ENCODE results near the gene LYZL1.
"Not testable (repeated sequence)": the region's sequence is repeated elsewhere in the genome, so short reads cannot be mapped to it uniquely, and the experiment has no call there.

Gene LYZL1
- long read RNA-seq, donor 1: 0 reads
- long read RNA-seq, donor 2: 0 reads
- long read RNA-seq, donor 3: 0 reads
- long read RNA-seq, donor 4: 0 reads
- long read RNA-seq, donor 5: 0 reads
- long read RNA-seq, donor 6: 0 reads
- long read RNA-seq, donor 7: 0 reads
- long read RNA-seq, donor 8: 0 reads

DNA sequence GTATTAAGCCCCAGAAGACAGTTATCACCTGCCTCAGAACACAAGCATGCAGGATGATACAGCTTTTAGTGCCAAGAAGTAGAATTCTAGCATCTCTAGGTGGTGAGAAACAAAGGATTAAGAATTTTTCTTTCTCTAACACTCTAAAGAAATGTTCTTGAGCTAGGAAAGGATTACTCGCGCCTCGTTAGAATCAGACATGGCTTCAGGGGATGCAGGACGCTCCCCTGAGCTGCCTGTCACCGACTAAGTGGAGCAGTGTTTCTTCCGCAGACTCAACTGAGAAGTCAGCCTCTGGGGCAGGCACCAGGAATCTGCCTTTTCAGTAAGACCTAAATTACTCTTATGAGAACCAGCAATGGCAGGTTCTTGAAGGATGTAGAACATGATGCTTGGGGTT is at the start of gene LYZL1:
Gene LYZL1 (plus strand): TSS at position 165 of the 400 bp plus-strand sequence. CDS start 2,798 bp downstream, outside the sequence.
- not testable (repeated sequence) for DNase-seq

DNA sequence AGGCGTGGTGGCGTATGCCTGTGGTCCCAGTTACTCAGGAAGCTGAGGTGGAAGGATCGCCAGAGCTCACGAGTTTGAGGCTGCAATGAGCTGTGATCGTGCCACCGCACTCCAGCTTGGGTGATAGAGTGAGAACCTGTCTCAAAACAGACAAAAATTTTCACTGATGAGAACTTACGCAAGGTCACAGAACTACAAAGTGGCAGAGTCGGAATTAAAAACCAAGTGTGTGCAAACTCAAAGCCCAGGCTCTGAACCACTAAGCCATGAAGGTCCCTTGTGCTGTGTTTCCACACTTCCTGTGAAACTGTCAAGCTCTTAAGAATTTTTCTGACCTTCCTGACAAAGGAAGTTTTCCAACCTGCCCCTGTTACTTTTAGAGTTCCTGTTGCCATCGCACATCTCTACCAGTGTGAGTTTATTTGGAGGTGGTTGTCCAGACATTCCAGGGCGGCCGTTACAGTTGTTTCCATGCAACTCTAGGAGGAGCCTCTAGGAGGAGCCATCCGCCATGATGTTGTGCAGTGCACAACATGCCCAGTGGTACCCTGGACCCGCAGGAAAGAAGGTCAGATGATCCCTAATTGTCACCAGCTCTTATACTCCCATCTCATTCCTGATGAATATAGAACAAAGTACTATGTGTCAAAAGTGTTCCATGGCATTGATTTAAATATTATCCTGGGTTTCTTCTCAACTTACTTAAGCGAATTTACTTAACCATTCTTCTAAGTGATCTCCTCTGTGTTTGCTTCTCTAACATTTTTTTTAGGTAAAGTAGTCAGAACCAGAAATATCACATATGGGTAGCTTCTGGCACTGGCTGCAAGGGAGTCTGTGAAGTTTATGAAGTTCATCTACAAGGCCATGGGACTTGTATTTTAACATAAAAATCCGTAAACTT is 49.0 kb upstream of the LYZL1 start:
- no peak for DNase-seq

DNA sequence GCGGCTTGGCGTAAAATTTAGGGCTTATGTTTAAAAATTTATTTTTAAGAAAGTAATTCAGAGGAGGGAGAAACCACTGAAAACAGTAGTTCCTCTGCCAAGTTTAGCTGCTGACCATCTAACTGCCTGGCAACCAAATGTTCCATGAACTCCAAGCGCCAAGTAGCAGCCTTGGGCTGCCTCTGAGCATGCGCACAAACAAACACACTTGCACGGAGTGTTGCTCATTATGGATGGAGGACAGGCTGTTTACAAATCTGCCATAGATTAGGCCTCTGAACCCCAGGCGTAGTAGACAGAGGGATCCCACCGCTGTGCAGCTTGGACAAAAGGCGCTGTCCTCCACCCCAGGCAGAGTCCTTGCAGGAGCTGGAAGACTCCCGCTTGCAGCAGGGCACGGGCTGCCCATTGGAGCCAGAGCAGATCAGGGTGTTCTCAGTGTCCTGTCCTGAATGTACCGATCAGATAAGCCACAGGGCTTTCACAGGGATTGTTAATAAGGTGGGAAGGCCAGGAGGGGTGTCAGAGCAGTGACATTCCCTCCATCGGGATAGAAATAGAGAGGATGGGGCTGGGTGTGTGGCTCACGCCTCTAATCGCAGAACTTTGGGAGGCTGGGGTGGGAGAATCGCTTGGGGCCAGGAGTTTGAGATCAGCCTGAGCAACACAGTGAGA is 47.7 kb upstream of the LYZL1 start:
- no peak for DNase-seq

DNA sequence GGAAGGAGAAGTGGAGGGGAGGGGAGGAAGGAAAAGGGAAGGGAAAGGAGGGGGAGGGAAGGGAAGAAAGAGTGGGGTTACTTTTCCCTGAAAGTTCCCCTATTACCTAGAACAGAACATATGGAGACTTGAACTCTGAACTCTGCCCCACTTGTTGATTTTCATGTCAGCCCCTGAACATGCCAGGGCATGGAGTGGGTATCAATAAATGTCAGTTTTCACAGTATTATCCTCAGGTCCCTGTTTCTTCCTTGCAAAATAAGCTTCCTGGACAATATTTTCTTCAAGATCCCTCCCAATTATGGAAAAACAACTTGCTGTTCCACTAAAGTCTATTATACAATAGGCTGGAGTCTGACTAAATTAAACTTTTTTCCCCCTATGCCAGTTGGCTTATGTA is 46.9 kb upstream of the LYZL1 start:
- DNase-seq: no peak

DNA sequence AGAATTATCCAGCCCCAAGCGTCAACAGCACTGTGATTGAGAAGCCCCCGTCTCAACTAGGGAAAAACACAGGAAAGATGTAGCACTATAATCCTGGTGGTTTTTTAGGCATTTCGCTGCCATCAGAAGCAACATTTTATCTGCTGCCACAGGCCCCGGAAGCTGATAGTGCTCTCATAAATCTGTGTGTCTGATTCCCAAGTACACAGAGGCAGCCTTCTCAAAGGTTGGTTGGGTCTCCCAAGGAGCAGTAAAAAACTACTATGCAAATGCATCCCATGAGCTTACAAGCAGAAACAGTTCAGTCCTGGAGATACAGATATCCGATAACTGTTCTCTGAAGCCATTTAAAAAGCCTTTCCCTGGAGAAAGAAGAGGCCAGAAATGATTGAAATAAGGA is 45.8 kb upstream of the LYZL1 start:
- no peak for DNase-seq

DNA sequence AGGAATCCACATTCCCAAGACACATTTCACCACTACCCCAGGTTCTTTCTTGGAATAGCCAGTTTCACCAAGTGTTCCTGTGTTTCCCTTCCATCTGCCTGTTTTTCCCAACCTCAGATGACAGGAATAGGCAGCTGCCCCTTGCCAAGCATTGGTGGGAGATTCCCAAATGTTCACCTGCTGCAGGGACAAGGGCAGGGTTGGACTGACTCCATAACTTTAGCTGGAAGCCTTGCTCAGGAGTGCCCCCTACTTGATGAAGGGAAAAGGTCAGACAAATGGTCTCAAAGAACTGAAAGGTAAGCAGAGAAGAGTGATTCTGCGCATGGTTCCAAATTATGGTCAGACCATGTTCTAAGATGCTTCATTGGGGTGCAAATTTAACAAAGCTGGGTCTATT is 45.1 kb upstream of the LYZL1 start:
- DNase-seq: no peak

DNA sequence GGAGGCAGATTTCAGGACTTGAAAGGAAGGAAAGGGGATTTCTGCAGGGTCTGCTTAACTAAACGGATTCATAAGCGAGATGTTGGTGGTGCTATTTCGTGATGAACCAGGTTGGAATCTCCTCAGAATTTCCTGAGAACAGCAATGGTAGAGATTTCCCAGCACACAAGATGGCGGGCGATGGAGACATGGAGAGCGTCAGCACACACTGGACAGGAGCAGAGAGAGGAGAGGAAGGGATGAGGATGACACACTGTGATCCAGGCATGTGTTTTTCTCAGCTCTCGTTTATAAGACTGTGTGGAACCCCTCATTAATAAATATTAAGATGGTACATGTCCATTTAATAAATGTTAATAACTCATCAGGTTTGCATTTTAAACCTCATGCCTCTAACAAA is 43.9 kb upstream of the LYZL1 start:
- DNase-seq: no peak

DNA sequence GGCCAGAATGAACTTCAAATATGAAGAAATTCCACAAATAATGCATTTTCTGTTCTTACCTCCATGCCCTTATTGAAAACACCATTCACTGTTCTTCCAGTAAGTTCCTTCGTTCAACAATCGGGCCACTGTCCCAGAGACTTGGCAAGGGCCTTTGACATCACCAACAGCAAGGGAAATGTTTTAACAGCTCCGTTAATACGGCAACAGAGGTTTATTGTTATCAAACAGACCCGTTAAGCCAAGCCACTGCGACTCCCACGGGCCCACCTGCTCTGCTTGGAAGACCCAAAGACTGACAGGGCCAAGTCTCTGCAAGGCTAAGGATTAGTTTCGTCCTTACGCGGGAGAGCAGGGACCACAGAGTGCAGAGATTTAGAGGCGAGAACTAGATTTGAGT is 43.4 kb upstream of the LYZL1 start:
- no peak for DNase-seq

DNA sequence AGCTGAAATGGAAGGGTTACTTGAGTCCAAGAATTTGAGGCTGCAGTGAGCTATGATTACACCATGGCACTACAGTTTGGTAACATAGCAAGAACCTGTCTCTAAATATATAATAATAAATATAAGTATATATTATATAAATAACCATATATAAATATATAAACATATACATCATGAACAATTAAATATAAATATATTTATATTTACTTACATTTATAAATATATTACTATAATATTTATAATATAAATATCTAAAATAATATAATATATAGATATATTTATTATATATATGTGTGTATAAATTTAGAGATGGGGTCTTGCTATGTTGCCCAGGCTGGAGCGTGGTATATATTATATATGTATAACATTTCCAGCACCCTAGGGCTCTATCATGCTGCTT is 42.4 kb upstream of the LYZL1 start:
- no peak for DNase-seq

DNA sequence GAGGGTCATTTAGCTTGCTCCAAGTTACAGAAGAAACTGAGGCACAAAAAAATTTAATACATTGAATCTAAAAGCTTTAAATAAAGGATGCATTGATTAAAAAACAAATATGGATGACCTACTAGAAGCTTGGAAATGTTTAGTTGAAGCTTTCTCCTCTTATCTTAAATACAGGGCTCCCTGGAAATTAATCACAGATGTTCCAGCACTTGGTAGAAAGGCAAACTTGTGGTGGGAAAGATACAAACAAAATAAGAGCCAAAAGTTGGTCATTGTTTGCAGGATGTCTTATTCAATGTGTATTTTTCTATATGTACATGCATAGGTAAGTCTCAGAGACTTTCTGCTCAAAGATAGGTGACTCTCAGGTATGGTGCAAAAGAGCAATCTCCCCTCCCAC is 40.7 kb upstream of the LYZL1 start:
- DNase-seq: no peak

DNA sequence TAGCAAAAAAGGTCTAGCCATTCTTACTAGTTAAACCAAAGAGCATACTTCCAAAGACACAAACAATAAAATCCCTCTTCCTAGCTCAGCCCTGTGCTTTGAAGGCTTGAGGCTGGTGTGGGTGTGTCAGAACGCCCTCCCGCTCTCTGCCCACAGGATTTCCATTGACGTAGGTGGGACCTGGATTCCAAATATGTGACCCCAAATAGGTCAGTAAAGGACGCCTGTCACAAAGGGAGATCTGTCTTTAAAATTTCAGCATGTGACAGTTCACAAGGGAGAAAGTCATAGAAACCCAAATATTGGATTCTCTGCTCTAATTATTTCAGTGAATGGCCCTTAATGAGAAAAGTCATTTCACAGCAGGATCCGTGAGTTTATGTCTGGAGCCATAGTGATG is 39.9 kb upstream of the LYZL1 start:
- no peak for DNase-seq

DNA sequence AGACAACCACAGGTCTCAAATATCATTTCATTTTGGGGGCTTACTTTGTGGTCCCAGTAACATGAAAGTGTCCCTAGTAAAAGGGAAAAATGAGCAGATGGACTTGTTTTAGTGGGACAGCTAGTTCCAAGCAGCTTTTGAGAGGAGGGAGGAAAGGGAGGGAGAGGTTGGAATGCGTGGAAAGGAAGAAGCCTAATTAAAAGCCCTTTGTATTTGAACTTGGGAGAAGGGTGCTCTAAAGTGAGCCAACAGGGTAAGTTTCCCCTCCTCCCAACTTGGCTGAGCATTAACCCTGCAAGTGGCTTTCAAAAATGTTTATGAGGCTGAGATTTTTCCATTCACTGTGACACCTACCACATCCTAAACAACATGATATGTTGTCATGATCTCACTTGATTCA is 38.8 kb upstream of the LYZL1 start:
- DNase-seq: no peak

DNA sequence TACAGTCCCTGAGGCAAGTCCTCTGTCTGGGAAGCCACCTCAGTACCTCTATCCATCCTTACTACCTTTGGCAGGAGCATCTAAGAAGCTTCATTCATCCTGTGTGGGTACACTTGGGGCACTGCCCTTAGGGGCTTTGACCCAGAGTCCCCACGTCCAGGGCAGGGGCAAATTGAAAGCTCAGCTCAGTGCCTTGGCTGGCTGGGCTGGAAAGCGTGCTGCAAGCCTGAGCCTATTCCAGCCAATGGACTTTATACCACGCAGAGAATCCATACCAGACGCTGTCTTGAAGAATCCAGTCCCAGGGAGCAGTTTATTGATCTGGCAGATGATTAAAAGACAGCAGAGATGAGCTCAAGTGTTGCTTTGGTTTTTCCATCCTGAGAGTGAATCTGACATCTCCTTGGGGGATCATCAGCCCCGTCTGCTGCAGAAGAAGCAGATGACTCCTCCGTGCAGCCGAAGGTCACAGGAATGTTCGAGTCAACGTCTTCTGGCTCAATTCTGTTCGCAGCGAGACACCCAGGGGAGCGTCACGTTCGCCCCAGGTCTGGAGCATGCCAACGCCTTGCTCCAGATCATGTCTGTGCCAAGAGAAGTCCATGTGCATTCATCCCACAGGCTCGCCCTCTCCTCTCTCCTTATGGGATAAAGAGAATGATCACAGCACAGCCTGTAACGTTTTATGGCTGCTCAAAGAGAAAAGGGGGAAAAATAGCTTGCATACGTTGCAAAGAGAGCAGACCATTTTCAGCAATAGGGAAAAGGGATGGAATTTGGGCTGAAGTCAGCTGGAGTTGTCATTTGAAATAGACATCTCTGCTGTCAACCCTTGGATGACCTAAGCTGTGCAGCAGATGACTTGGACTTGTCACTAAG is 35.8 kb upstream of the LYZL1 start:
- no peak for DNase-seq

DNA sequence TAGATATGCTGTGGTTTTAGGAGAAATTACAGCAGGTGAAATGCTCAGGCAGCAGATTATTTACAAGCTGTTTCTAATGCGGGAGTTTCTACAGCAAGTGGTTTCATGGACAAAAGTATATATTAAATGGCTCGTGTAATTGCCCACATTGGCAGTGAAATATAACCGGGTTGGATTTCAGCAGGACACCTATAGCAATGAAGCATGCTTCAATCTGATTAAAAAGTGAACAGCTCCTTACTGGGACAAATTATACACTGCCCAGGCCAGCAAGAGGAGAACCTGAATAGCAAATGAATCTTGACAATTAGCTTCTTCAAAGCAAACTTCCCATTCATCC is 35.2 kb upstream of the LYZL1 start:
- no peak for DNase-seq

DNA sequence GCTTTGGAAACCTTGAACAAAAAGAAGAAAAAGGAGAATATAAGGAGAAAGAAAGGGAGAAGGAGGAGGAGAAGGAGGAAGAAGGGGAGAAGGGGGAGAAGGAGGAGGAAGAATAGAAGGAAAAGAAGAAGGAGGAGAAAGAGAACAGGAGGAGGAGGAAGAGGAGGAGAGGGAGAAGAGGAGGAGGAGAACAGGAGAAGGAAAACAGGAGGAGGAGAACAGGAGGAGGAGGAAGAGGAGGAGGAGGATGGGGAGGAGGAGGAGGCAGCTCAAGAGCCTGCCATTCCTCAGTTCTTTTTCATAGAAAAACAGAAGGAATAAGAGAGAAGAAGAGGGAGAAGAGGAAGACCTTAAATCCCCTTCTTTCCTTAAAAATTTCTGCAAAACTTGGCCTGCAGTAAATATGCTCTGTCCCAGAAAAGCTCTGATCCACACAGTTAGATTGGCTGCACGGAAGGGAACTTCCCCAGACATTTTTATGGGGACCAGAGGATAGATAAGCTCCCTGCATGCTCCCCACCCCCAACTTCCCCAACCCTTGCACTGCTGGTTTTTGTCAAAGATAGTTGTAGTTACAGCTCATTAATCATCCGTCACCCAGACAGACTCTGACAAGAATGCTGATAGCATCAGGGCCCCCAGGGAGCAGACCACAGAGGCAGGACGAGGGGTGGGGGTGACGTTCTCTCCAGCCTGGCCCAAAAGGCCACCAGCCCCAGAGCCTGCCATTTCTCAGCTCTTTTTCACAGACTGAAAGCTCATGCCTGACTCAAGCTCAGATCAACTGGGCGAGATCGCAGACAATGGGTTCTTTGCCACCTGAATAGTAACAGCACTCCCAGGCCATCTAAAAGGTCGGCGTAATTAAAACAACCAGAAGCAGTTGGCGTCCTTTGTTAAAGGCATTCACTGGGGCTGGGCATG is 34.5 kb upstream of the LYZL1 start:
- DNase-seq: peak; percentile 61

DNA sequence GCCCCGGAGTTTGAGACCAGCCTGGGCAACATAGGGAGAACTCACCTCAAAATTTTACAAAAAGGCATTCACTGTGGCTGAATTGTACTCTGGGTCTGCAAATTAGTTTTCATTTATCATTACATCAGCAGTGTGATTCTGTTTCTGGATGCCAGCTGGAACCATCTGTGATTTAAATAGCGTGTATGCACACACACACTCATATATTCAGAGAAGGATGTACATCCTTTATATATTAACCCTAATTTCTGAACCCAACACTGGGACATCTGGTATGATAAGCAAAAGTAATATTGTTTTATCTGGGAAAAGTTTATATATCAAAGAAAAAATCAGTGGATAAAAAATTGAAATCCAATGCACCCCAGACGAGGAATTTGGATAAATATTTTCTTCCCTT is 33.8 kb upstream of the LYZL1 start:
- no peak for DNase-seq

DNA sequence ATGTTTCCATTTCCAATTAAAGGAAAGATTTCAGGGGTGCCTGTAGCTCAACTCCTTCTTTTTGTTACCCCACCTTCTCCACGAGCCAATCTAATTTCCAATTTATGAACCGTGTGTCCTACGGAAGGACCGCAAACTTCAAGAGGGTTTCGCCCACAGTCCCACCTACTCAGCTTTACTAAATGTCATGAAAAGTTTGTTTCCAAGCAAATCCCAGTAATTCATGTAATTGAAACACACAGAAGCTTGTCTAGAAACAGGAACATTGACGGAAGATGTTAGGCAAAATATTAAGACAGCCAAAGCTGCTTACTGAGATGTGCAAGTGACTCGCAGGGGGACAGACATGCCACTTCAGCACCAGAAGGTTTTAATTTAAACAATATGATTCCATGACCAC is 32.9 kb upstream of the LYZL1 start:
- no peak for DNase-seq

DNA sequence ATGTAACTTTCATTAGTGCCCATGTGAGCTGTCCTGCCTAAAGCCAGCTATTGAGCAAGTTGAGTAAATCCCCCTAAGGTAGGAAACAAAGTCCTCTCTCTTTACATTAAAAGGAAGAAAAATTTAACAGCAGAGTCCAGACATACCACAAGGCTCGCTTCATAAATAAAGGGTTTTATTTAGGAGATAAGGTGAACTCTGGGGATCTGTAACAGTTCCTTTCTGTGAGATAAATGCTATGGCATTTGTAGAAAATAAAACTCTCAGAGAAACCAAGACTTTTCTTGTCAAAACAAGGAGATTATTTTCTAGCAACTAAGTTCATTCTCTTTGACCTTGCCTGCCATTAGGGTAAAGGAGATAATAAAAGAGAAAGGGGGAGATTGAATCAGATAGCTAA is 32.3 kb upstream of the LYZL1 start:
- DNase-seq: no peak

DNA sequence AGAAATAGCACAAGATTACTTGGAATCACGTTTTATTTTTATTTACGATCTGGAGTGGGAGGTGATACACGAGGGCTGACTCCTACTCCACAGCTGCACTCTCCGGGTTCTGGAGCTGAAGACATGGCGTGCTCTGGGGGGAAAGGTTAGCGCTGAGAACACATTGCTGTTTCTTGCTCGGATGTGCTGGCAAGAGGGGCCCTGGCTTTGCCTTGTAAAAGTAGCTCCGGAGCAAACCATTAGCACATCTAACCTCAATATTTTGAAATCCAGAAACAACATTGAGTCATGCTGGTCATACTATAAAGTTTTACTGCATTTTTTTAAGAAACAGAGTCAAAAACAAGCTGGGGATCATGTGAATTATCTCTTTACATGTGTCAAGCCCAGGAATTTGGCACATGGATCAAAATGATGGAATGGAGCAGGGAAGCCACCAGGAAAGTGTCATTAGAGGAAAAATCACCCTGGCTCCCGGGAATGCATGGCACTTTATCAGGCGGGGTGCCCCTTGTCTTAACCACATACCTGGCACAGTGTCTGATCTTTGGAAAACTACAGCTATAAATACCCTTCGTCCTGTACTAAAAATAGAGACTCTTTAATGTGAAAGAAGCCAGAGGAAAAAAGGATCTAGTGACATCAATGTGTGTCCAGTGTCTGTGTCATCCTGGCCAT is 31.6 kb upstream of the LYZL1 start:
- peak; percentile 46 for DNase-seq

DNA sequence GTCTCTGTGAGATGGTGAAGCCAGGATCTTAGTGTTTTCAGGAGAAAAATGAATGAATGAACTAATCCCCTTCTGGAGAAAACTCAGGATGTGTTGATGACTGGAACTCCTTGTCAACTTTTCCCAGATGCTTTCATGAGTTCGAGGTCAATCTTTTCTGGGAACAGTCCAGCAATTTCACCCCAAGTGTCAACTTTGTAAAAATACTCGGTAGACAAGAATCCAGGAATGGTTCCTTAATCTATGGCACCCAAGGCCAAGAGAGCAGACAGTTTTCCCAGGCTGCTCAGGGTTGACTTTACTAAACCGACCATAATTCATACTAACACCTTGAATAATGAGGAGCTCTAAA is 31.1 kb upstream of the LYZL1 start:
- no peak for DNase-seq

DNA sequence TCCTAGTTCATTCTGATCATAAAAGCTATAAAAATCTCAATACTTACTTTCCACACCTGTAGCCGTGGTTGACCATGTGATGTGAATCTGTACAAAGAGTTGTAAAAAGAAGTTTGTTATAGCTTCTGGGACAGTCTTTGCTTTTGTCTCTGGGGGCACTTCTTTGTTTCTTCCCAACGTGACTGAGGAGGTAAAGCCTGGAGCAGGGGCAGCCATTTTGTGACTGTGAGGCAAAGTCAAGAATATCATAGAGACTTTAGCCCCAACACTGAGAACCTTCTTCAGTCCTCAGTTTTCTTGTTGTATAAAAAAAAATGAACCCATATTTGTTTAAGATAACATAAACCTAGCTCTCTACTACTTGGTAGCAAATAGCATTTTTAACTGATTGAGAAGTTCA is 29.4 kb upstream of the LYZL1 start:
- no peak for DNase-seq

All from right kidney (tissue), 9 donors.